ENCODE measurements around the gene LAMA4.

DNA sequence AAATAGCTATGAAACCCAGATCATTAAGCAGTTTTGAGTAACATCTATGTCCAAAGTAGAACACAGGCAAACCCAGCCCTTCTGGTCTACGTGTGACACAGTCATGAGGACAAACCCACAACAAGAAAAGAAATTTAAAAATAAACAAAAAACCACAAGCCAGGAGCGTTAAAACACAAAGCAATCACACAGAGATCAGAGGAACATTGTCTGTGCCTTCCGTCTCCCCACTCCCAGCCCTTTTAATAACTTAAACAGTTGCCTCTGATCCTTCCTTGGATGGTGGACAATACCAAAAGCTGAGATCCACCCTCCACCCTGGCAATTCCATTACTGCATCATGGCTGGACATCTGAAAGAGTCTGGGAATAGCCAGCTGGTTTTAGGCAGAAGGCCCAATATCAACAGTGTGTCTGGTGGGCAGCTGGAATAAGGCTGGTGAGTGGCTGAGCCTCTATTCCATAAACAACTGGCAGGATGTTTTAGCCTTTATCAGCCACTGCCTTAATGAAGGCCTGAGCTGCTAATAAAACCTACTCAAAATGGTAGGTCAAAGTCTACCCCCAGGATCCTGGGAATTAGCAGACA lies 15.7 kb upstream of the LAMA4 start:
- TF ChIP-seq, protein P1, sequence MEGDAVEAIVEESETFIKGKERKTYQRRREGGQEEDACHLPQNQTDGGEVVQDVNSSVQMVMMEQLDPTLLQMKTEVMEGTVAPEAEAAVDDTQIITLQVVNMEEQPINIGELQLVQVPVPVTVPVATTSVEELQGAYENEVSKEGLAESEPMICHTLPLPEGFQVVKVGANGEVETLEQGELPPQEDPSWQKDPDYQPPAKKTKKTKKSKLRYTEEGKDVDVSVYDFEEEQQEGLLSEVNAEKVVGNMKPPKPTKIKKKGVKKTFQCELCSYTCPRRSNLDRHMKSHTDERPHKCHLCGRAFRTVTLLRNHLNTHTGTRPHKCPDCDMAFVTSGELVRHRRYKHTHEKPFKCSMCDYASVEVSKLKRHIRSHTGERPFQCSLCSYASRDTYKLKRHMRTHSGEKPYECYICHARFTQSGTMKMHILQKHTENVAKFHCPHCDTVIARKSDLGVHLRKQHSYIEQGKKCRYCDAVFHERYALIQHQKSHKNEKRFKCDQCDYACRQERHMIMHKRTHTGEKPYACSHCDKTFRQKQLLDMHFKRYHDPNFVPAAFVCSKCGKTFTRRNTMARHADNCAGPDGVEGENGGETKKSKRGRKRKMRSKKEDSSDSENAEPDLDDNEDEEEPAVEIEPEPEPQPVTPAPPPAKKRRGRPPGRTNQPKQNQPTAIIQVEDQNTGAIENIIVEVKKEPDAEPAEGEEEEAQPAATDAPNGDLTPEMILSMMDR (IDR thresholded peaks at IDR 0.05), result no peak
- no peak for TF ChIP-seq POLR2A (IDR thresholded peaks at IDR 0.05)

Data from ovary (tissue), 3 donors.